HUES6 (cell line): ENCODE results near the gene MAGEF1.
A peak's percentile ranks its signal among the peaks of the same experiment; 100 is the strongest.

ENCODE experiments used
- H3K27ac ChIP-seq: 2 replicates; pipeline ENCODE4 v1.7.0; 2013; ENCODE audit warnings: low read depth, mild to moderate bottlenecking, low read length, inconsistent platforms
- H3K27me3 ChIP-seq: 2 replicates; pipeline ENCODE4 v1.6.1; 2013; ENCODE audit warnings: low read length; ENCODE audit not compliant: control insufficient read depth, insufficient read depth
- H3K36me3 ChIP-seq: 2 replicates; pipeline ENCODE4 v1.6.1; 2013; ENCODE audit warnings: low read length; ENCODE audit not compliant: control insufficient read depth, insufficient read depth
- H3K4me1 ChIP-seq: 2 replicates; pipeline ENCODE4 v1.6.1; 2013; ENCODE audit warnings: low read length; ENCODE audit not compliant: control insufficient read depth, insufficient read depth
- H3K4me3 ChIP-seq: 2 replicates; pipeline ENCODE4 v1.5.1; 2013; ENCODE audit warnings: low read depth, low read length
- H3K9ac ChIP-seq: one replicate; pipeline ENCODE4 v1.6.1; 2013; ENCODE audit warnings: mild to moderate bottlenecking, low read length
- H3K9me3 ChIP-seq: 2 replicates; pipeline ENCODE4 v1.6.1; 2013; ENCODE audit warnings: low read depth, low read length; ENCODE audit not compliant: control insufficient read depth, insufficient read depth

The MAGEF1 gene

GRCh38 chr3:184717399-184717983, 5.6 kb upstream of the MAGEF1 start:
- Histone ChIP-seq H3K27ac (peak overlapping the region; percentile 4; the same call in 1 of the 2 replicates), H3K9me3 (no peaks in the 10 kb centered on the region), H3K27me3 (no peaks in the 10 kb centered on the region), H3K4me3 (peak overlapping the region; percentile 9; the same call in 1 of the 2 replicates), H3K36me3 (no peaks in the 10 kb centered on the region), H3K4me1 (peaks cover 23% of the 10 kb centered on the region), H3K9ac (no peak overlapping the region)

GRCh38 chr3:184716622-184717398, 4.9 kb upstream of the MAGEF1 start:
- Histone ChIP-seq H3K27me3 (no peaks in the 10 kb centered on the region), H3K27ac (peak overlapping the region; percentile 4; the same call in 1 of the 2 replicates), H3K36me3 (no peaks in the 10 kb centered on the region), H3K9me3 (no peaks in the 10 kb centered on the region), H3K4me1 (peaks cover 23% of the 10 kb centered on the region), H3K4me3 (peak overlapping the region; percentile 9; the same call in 1 of the 2 replicates), H3K9ac (peak overlapping the region; percentile 45)

DNA sequence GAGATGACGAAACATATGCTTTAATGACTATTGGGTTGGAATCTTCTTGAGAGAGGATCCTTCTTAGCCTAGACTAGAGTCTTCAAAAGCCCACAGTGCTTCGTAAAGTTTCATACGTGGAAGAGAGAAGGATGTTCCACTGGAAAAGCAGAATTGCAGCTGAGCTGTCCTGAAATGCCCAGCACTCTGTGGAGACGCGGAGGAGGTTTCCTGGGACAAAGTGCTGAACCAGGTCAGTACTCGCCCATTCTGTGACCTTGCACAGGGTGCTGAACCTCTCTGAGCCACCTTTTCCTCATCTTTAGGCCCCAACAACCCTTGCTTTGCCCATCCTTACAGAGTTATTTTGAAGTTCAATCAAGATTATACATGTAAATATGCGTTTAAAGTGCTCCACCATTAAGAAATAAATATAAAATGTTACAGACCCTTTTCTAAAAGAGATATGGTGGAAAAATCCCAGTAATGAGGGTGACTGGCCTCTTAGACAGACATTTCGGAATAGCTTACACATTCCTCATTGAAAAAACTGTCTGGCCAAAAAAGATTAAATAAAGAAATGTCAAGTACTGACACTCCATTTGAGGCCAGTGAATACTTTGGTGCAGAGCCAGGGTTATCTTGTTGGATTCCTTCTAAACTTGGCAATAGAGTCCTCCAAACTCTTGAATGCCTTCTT, 4.2 kb upstream of the MAGEF1 start:
- Histone ChIP-seq H3K27me3 (no peaks in the 10 kb centered on the region), H3K9ac (peak overlapping the region; percentile 45), H3K27ac (no peak overlapping the region), H3K36me3 (no peaks in the 10 kb centered on the region), H3K4me3 (no peak overlapping the region), H3K9me3 (no peaks in the 10 kb centered on the region), H3K4me1 (peaks cover 23% of the 10 kb centered on the region)

DNA sequence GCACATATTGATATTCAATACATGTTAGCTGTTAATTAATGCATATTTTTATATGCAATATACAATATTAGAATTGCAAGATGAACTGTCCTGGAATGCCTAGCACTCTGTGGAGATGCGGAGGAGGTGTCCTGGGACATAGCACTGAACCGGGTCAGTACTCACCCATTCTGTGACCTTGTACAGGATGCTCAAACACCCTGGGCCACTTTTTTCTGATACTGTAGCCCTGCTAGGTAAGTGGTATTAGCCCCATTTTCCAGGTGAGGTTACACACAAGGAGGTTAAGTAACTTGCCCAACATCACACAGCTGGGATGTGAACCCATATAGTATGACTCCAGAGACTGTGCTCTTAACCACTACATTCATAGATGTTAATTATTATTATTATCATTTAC, 1.7 kb upstream of the MAGEF1 start:
- peaks cover 30% of the 10 kb centered on the region for H3K4me1 ChIP-seq
- no peaks in the 10 kb centered on the region for H3K9me3 ChIP-seq
- peaks cover 7% of the 10 kb centered on the region; the same call in 1 of the 2 replicates for H3K36me3 ChIP-seq
- H3K4me3 ChIP-seq, result no peak overlapping the region
- no peak overlapping the region for H3K9ac ChIP-seq
- no peaks in the 10 kb centered on the region for H3K27me3 ChIP-seq
- H3K27ac ChIP-seq, result no peak overlapping the region

GRCh38 chr3:184713040-184713355, 1.1 kb upstream of the MAGEF1 start:
- Histone ChIP-seq H3K4me3 (no peak overlapping the region), H3K9me3 (no peaks in the 10 kb centered on the region)

DNA sequence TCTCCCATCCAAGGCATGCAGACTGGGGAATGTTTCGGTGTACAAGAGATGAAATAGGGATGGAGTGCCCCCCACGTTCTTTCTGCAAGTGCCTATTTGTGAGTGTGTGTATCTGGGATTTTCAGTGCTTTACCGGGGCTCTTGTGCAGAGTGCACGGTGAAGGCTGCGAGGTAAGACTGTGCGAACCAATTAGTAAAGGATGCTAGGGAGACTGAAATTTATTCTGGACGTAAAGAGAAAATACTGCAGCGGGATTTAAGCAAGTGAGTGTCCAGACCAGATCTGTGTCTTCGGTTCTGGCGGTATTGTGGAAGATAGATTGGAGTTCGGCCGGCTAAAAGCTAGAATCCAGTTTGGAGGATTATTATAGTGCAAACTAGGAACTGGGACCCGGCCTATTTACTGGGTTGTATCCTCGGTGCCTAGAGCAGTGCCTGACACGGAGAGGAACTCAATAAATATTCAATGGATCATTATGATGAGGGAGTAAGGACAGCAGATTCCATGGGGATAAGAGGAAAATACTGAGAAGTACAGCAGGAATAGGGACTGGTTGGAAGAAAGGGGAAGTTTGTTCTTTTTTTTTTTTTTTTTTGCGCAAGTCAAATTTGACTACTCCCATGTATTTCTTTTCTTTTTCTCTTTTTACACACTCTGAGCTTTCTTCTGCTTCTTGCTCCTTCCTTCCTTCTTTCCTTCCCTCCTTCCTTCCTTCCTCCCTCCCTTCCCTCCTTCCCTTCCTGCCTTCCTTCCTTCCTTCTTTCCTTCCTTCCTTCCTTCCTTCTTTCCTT, 580 bp upstream of the MAGEF1 start:
- peak overlapping the region; percentile 91 for H3K4me3 ChIP-seq
- no peak overlapping the region for H3K27ac ChIP-seq
- peaks cover 19% of the 10 kb centered on the region for H3K4me1 ChIP-seq
- peaks cover 7% of the 10 kb centered on the region; the same call in 1 of the 2 replicates for H3K36me3 ChIP-seq
- H3K9ac ChIP-seq, result peak overlapping the region; percentile 34
- H3K27me3 ChIP-seq, result no peaks in the 10 kb centered on the region
- no peaks in the 10 kb centered on the region for H3K9me3 ChIP-seq

More at GRCh38 chr3:184713040-184713355, 1.1 kb upstream of the MAGEF1 start:
- Histone ChIP-seq H3K9ac (no peak overlapping the region), H3K36me3 (peaks cover 7% of the 10 kb centered on the region; the same call in 1 of the 2 replicates), H3K27me3 (no peaks in the 10 kb centered on the region), H3K4me1 (peaks cover 25% of the 10 kb centered on the region), H3K27ac (no peak overlapping the region)

DNA sequence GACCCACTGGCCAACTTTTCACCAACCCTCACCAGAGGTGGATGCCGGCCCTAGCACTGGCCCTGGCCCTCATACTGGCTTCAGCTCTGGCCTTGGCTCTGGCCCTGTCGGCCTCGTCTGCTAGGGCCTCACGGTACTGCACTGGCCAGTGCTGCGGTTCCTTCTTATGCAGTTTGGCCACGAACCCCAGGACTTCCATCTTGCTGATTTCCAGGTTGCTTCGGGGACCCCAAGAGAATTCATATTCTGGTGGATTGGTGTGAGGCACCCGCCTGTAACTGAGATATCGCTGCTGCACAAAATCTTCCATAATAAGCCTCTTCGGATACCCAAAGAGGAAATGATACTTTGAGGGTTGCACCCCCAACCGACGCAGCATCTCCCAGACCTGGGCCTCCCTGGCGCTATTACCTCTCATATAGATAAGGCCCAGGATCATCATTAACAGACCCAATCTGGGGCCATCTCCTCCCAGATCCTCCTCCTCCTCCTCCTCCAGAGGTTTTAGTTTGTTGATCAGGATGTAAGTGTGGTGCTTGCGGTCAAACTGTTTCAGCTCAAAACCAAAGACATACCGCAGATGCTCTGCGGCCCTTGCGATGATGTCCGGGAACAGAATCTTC, 883 bp downstream of the MAGEF1 start:
- H3K9me3 ChIP-seq, result no peaks in the 10 kb centered on the region
- H3K9ac ChIP-seq, result peak overlapping the region; percentile 96
- peak overlapping the region; percentile 91 for H3K4me3 ChIP-seq
- H3K36me3 ChIP-seq, result peaks cover 7% of the 10 kb centered on the region; the same call in 1 of the 2 replicates
- peak overlapping the region; percentile 97 for H3K27ac ChIP-seq
- peaks cover 8% of the 10 kb centered on the region for H3K4me1 ChIP-seq
- no peaks in the 10 kb centered on the region for H3K27me3 ChIP-seq

DNA sequence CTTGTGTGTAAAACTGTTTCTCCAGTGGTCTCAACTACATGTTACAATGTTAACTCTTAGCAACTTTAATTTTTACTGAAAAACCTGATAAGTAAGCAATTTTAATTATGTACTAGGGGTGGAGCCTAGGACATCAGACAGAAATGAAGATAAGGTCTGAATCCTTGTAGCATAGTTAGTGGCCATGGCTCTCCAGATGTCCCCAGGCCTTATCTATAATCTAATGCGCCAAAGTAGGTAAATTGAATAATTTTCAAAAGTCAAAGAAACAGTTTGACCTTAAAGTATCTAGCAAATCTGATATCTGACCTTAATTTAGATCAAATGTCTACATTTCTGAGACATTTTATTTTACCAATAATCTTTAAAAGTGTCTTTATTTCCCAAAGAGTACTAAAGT, 8.2 kb downstream of the MAGEF1 start:
- Histone ChIP-seq H3K9me3 (no peaks in the 10 kb centered on the region), H3K4me1 (no peaks in the 10 kb centered on the region), H3K36me3 (no peaks in the 10 kb centered on the region), H3K27ac (no peak overlapping the region), H3K9ac (no peak overlapping the region), H3K27me3 (no peaks in the 10 kb centered on the region), H3K4me3 (no peak overlapping the region)

GRCh38 chr3:184700759-184701158, 11.1 kb downstream of the MAGEF1 start:
- H3K27ac ChIP-seq, result no peak overlapping the region
- no peak overlapping the region for H3K4me3 ChIP-seq
- peaks cover 7% of the 10 kb centered on the region; the same call in 1 of the 2 replicates for H3K4me1 ChIP-seq
- H3K27me3 ChIP-seq, result no peaks in the 10 kb centered on the region
- no peaks in the 10 kb centered on the region for H3K9me3 ChIP-seq
- H3K36me3 ChIP-seq, result no peaks in the 10 kb centered on the region
- H3K9ac ChIP-seq, result no peak overlapping the region

DNA sequence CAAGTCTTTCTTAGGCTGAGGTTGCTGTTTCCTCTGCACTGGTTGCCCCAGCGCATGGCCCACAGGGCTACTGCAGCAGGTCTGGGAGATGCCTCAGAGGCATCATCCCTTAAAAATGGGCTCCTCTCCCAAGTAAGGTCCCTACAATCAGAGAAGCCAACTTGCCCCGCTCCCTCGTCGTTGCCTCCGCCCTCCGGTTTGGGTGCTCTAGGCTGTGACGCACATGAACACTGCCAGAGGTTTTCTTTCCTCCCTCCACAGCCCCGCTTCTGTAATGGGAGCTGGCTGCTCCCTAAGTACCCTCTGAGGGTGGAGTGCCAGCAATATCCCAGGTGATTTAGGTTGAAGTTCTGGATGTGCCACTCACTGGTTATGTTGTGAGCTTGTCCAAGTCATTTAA, 14.0 kb downstream of the MAGEF1 start:
- no peaks in the 10 kb centered on the region for H3K27me3 ChIP-seq
- H3K4me1 ChIP-seq, result peaks cover 21% of the 10 kb centered on the region; the same call in 1 of the 2 replicates
- no peaks in the 10 kb centered on the region for H3K36me3 ChIP-seq
- H3K9me3 ChIP-seq, result no peaks in the 10 kb centered on the region
- H3K27ac ChIP-seq, result no peak overlapping the region
- no peak overlapping the region for H3K9ac ChIP-seq
- no peak overlapping the region for H3K4me3 ChIP-seq
